GM12878 (cell line): ENCODE results near the gene SPHKAP. TPM values are rescaled to one million over a fixed set of nuclear protein-coding genes. Genes with fewer than 3 reads are reported as not detected.

ENCODE experiments used
- ATF7 ChIP-seq: fragments of 450-650 bp; IDR thresholded peaks from 2 replicates; pipeline ENCODE4 v1.6.1; 2016; ENCODE audit warnings: low read depth, mild to moderate bottlenecking
- BHLHE40 ChIP-seq, 2 experiments: fragments of 450-650 bp in 1 of 2; IDR thresholded peaks; 2 replicates each; pipeline ENCODE4 v1.6.1; 2011 to 2017; ENCODE audit warnings: low read depth in 2 of 2, borderline replicate concordance in 1 of 2, improper control_type of control experiment in 1 of 2, low read length in 1 of 2, mild to moderate bottlenecking in 1 of 2
- DPF2 ChIP-seq: fragments of 450-650 bp; IDR thresholded peaks from 2 replicates; pipeline ENCODE4 v1.6.1; 2017; ENCODE audit warnings: mild to moderate bottlenecking
- EP300 ChIP-seq, 2 experiments: fragments of 150-350 bp in 1 of 2; IDR thresholded peaks; 2 replicates each; pipeline ENCODE4 v1.6.1; 2011 to 2012; ENCODE audit warnings: low read depth in 2 of 2, low read length in 2 of 2, borderline replicate concordance in 1 of 2, improper control_type of control experiment in 1 of 2, inconsistent platforms in 1 of 2; ENCODE audit not compliant: control insufficient read depth in 1 of 2
- ETV6 ChIP-seq, 2 experiments: fragments of 450-650 bp in 1 of 2; IDR thresholded peaks in 1 of 2; conservative IDR thresholded peaks in 1 of 2; 2 replicates each; pipeline ENCODE4 v1.6.1; 2014; ENCODE audit warnings: antibody characterized with exemption in 1 of 2, borderline replicate concordance in 1 of 2, low read depth in 1 of 2, mild to moderate bottlenecking in 1 of 2, moderate library complexity in 1 of 2
- IKZF2 ChIP-seq, 2 experiments: fragments of 450-650 bp; IDR thresholded peaks; 2 replicates each; pipeline ENCODE4 v1.6.1; 2017; ENCODE audit warnings: mild to moderate bottlenecking in 2 of 2, moderate library complexity in 2 of 2
- JUNB ChIP-seq: IDR thresholded peaks from 2 replicates; pipeline ENCODE4 v1.6.1; 2016; ENCODE audit warnings: antibody characterized with exemption, mild to moderate bottlenecking
- KDM1A ChIP-seq: fragments of 200-600 bp; sonication (generic); IDR thresholded peaks from 2 replicates; pipeline ENCODE4 v1.6.1; 2016; ENCODE audit warnings: borderline replicate concordance
- MTA2 ChIP-seq: fragments of 450-650 bp; IDR thresholded peaks from 2 replicates; pipeline ENCODE4 v1.6.1; 2016; ENCODE audit warnings: low read depth, mild to moderate bottlenecking, moderate library complexity
- NBN ChIP-seq: fragments of 450-650 bp; IDR thresholded peaks from 2 replicates; pipeline ENCODE4 v1.6.1; 2016
- NFIC ChIP-seq: IDR thresholded peaks from 2 replicates; pipeline ENCODE4 v1.6.1; 2012; ENCODE audit warnings: low read depth, mild to moderate bottlenecking, inconsistent platforms, low read length, moderate library complexity
- NR2C1 ChIP-seq: fragments of 450-650 bp; IDR thresholded peaks from 2 replicates; pipeline ENCODE4 v1.6.1; 2017; ENCODE audit warnings: antibody characterized with exemption, mild to moderate bottlenecking, moderate library complexity
- NR2F1 ChIP-seq: fragments of 450-650 bp; conservative IDR thresholded peaks from 2 replicates; pipeline ENCODE4 v1.6.1; 2017; ENCODE audit warnings: mild to moderate bottlenecking
- PML ChIP-seq: IDR thresholded peaks from 2 replicates; pipeline ENCODE4 v1.6.1; 2012; ENCODE audit warnings: low read length, inconsistent platforms
- RUNX3 ChIP-seq: IDR thresholded peaks from 2 replicates; pipeline ENCODE4 v1.6.1; 2012; ENCODE audit warnings: low read length, inconsistent platforms
- STAT3 ChIP-seq: IDR thresholded peaks from 2 replicates; pipeline ENCODE4 v1.6.1; 2011; ENCODE audit warnings: low read depth, low read length, improper control_type of control experiment
- TAF1 ChIP-seq: IDR thresholded peaks from 2 replicates; pipeline ENCODE4 v1.6.1; 2011; ENCODE audit warnings: mild to moderate bottlenecking, low read depth, low read length, borderline replicate concordance
- ZNF217 ChIP-seq: fragments of 450-650 bp; IDR thresholded peaks from 2 replicates; pipeline ENCODE4 v1.6.1; 2017; ENCODE audit warnings: antibody characterized with exemption, mild to moderate bottlenecking
- ZNF24 ChIP-seq: fragments of 450-650 bp; IDR thresholded peaks from 2 replicates; pipeline ENCODE4 v1.6.1; 2017; ENCODE audit warnings: antibody characterized with exemption, mild to moderate bottlenecking
- ZSCAN29 ChIP-seq: fragments of 450-650 bp; IDR thresholded peaks from 2 replicates; pipeline ENCODE4 v1.6.1; 2017; ENCODE audit warnings: mild to moderate bottlenecking, moderate library complexity
- polyA plus RNA-seq, 11 experiments: library from polyadenylated mRNA; depleted of rRNA in 4 of 11; unstranded in 6 of 11; stranded (reverse) in 5 of 11; fragments of >200 nt; fragmentation: Nextera tagmentation in 4 of 11; fragmentation: Illumina TruSeq in 1 of 11; extraction: Ambion mirVana in 4 of 11; extraction: Trizol in 1 of 11; gene quantifications; 1 replicate in 1 of 11; 2 replicates in 10 of 11; pipeline versions ENCODE4 v1.2.1 to v1.2.3, GENCODE V29; 2011 to 2016; ENCODE audit warnings: inconsistent platforms in 2 of 11, missing spikeins in 2 of 11, low read depth in 1 of 11
- total RNA-seq, 4 experiments: library from RNA; depleted of rRNA in 3 of 4; stranded (reverse); fragments of >200 nt in 3 of 4; fragmentation: Illumina TruSeq in 1 of 4; extraction: Trizol in 1 of 4; gene quantifications; 2 replicates each; pipeline versions ENCODE4 v1.2.1 to v1.2.3, GENCODE V29; 2013 to 2021
- TF ChIP-seq, protein P1 (sequence below): fragments of 450-650 bp; IDR thresholded peaks from 2 replicates; pipeline ENCODE4 v1.6.1; 2017; ENCODE audit warnings: mild to moderate bottlenecking, moderate library complexity
- TF ChIP-seq, protein P2 (sequence below): fragments of 450-650 bp; IDR thresholded peaks from 2 replicates; pipeline ENCODE4 v1.6.1; 2014; ENCODE audit warnings: mild to moderate bottlenecking
- TF ChIP-seq, protein P3 (sequence below): fragments of 450-650 bp; IDR thresholded peaks from 2 replicates; pipeline ENCODE4 v1.6.1; 2016; ENCODE audit warnings: mild to moderate bottlenecking

Gene SPHKAP
- total and polyA plus RNA-seq, 10 of the 15 experiments (the other 5 are each of a cell fraction or from before 2014, with no cell fraction given), result 0.03 TPM; not detected in 9

DNA sequence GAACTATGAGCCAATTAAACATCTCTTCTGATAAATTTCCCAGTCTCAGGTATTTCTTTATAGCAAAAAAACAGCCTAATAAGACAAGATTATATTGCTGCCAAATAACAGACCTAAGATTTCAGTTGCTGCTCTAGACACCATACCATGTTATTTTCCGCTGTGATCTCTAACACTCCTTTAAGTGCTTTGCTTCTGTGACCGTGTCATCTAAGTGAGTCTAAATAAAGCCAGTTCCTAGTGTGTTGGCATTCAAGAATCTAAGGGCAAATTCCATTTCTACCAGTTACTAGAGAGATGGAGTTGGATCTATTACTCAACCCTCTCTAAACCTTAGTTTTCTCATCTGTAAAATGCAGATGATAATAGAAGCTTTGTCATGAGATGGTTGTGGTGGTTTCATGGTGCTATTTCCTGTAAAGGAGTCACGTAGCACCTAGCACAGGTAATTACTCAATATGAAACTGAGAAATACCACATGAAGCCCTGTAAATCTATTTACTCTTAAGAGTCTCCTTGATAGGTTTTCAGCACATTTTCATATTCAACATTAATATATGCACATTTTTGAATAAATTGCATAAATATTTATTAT lies 40.5 kb downstream of the SPHKAP start (continued):
- TF ChIP-seq STAT3 (peak; percentile 39; the same call in 1 of the 2 replicates), NR2C1 (no peak), IKZF2 (IDR thresholded peaks at IDR 0.05) (peak; percentile 60 to 62; a peak in 3 of 4 replicates), KDM1A (no peak), BHLHE40 (IDR thresholded peaks at IDR 0.05; ENCODE audit: borderline replicate concordance in 1 of 2, low read depth in 2 of 2, low read length in 1 of 2) (peak; percentile 30 to 53; a peak in 2 of 4 replicates), NR2F1 (0 out of 2 replicates have a peak, but pooled peaks have one; percentile 10), DPF2 (peak; percentile 52; the same call in 1 of the 2 replicates), NFIC (peak; percentile 58), MTA2 (peak; percentile 80), TAF1 (no peak), JUNB (peak; percentile 70), ZNF217 (peak; percentile 90), PML (no peak), ZNF24 (0 out of 2 replicates have a peak, but pooled peaks have one; percentile 12), ETV6 (conservative IDR thresholded peaks at IDR 0.05 in 1 of 2, IDR thresholded peaks at IDR 0.05 in 1 of 2; ENCODE audit: borderline replicate concordance in 1 of 2, low read depth in 1 of 2) (peak in 1 of 2 experiments; percentile 29; a peak in 1 of 4 replicates), ATF7 (peak; percentile 76), EP300 (IDR thresholded peaks at IDR 0.05; ENCODE audit: borderline replicate concordance in 1 of 2, control insufficient read depth in 1 of 2, low read depth in 2 of 2, low read length in 2 of 2) (peak in 1 of 2 experiments; percentile 45; a peak in 1 of 4 replicates), ZSCAN29 (no peak), NBN (peak; percentile 43; the same call in 1 of the 2 replicates), RUNX3 (peak; percentile 83)
- TF ChIP-seq, protein P1, sequence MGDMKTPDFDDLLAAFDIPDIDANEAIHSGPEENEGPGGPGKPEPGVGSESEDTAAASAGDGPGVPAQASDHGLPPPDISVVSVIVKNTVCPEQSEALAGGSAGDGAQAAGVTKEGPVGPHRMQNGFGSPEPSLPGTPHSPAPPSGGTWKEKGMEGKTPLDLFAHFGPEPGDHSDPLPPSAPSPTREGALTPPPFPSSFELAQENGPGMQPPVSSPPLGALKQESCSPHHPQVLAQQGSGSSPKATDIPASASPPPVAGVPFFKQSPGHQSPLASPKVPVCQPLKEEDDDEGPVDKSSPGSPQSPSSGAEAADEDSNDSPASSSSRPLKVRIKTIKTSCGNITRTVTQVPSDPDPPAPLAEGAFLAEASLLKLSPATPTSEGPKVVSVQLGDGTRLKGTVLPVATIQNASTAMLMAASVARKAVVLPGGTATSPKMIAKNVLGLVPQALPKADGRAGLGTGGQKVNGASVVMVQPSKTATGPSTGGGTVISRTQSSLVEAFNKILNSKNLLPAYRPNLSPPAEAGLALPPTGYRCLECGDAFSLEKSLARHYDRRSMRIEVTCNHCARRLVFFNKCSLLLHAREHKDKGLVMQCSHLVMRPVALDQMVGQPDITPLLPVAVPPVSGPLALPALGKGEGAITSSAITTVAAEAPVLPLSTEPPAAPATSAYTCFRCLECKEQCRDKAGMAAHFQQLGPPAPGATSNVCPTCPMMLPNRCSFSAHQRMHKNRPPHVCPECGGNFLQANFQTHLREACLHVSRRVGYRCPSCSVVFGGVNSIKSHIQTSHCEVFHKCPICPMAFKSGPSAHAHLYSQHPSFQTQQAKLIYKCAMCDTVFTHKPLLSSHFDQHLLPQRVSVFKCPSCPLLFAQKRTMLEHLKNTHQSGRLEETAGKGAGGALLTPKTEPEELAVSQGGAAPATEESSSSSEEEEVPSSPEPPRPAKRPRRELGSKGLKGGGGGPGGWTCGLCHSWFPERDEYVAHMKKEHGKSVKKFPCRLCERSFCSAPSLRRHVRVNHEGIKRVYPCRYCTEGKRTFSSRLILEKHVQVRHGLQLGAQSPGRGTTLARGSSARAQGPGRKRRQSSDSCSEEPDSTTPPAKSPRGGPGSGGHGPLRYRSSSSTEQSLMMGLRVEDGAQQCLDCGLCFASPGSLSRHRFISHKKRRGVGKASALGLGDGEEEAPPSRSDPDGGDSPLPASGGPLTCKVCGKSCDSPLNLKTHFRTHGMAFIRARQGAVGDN, result no peak
- TF ChIP-seq, protein P2, sequence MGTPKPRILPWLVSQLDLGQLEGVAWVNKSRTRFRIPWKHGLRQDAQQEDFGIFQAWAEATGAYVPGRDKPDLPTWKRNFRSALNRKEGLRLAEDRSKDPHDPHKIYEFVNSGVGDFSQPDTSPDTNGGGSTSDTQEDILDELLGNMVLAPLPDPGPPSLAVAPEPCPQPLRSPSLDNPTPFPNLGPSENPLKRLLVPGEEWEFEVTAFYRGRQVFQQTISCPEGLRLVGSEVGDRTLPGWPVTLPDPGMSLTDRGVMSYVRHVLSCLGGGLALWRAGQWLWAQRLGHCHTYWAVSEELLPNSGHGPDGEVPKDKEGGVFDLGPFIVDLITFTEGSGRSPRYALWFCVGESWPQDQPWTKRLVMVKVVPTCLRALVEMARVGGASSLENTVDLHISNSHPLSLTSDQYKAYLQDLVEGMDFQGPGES, result no peak
- TF ChIP-seq, protein P3, sequence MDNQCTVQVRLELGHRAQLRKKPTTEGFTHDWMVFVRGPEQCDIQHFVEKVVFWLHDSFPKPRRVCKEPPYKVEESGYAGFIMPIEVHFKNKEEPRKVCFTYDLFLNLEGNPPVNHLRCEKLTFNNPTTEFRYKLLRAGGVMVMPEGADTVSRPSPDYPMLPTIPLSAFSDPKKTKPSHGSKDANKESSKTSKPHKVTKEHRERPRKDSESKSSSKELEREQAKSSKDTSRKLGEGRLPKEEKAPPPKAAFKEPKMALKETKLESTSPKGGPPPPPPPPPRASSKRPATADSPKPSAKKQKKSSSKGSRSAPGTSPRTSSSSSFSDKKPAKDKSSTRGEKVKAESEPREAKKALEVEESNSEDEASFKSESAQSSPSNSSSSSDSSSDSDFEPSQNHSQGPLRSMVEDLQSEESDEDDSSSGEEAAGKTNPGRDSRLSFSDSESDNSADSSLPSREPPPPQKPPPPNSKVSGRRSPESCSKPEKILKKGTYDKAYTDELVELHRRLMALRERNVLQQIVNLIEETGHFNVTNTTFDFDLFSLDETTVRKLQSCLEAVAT, result peak; percentile 61
